GM21723 (cell line): Measurements from ENCODE around the gene NCK1.
A peak's percentile ranks its signal among the peaks of the same experiment; 100 is the strongest.

ENCODE experiments used
- ATAC-seq: cut with Tn5 transposase; IDR thresholded peaks from one replicate; pipeline ENCODE4 v1.9.1; 2021; ENCODE audit warnings: mild to moderate bottlenecking, moderate library complexity; ENCODE audit not compliant: unreplicated experiment

Gene NCK1

GRCh38 chr3:136861890-136862616, at the start of gene NCK1:
TSS of gene NCK1 (plus strand) at chr3:136862208. CDS start at chr3:136928002, 65,794 bp downstream.
- peak; percentile 97 for ATAC-seq

GRCh38 chr3:136817448-136817847, 44.6 kb upstream of the NCK1 start:
- no peak for ATAC-seq

- ATAC-seq = peak; percentile 51
Measured at GRCh38 chr3:136818191-136818768, 43.7 kb upstream of the NCK1 start.

- ATAC-seq = peak; percentile 54
Measured at GRCh38 chr3:136818769-136819391, 43.1 kb upstream of the NCK1 start, which contains the start of gene SLC35G2. TSS of gene SLC35G2 (plus strand) at chr3:136819126. CDS start at chr3:136854461, 35,335 bp downstream.

- peak; percentile 45 for ATAC-seq
Measured at GRCh38 chr3:136819392-136819730, 42.6 kb upstream of the NCK1 start.

- ATAC-seq = no peak
Measured at GRCh38 chr3:136819731-136820679, 42.0 kb upstream of the NCK1 start.

- no peak for ATAC-seq
Measured at GRCh38 chr3:136831461-136831860, 30.5 kb upstream of the NCK1 start.

- ATAC-seq = no peak
Measured at GRCh38 chr3:136835089-136835812, 26.8 kb upstream of the NCK1 start.

- no peak for ATAC-seq
Measured at GRCh38 chr3:136835813-136836510, 26.0 kb upstream of the NCK1 start.

- ATAC-seq = no peak
Measured at GRCh38 chr3:136836511-136837156, 25.4 kb upstream of the NCK1 start.

- no peak for ATAC-seq
Measured at GRCh38 chr3:136838641-136839555, 23.1 kb upstream of the NCK1 start.

- ATAC-seq = no peak
Measured at GRCh38 chr3:136839556-136839931, 22.5 kb upstream of the NCK1 start.

GRCh38 chr3:136840252-136840651, 21.8 kb upstream of the NCK1 start:
- no peak for ATAC-seq

- ATAC-seq = no peak
Measured at GRCh38 chr3:136842294-136842693, 19.7 kb upstream of the NCK1 start.

GRCh38 chr3:136844724-136845123, 17.3 kb upstream of the NCK1 start:
- ATAC-seq = no peak

- no peak for ATAC-seq
Measured at GRCh38 chr3:136852180-136852579, 9.8 kb upstream of the NCK1 start.

GRCh38 chr3:136856665-136857064, 5.3 kb upstream of the NCK1 start:
- ATAC-seq = no peak

- ATAC-seq = no peak
Measured at GRCh38 chr3:136858381-136858780, 3.6 kb upstream of the NCK1 start.
